ENCODE measurements around the gene EIF4A3.

The EIF4A3 gene

DNA sequence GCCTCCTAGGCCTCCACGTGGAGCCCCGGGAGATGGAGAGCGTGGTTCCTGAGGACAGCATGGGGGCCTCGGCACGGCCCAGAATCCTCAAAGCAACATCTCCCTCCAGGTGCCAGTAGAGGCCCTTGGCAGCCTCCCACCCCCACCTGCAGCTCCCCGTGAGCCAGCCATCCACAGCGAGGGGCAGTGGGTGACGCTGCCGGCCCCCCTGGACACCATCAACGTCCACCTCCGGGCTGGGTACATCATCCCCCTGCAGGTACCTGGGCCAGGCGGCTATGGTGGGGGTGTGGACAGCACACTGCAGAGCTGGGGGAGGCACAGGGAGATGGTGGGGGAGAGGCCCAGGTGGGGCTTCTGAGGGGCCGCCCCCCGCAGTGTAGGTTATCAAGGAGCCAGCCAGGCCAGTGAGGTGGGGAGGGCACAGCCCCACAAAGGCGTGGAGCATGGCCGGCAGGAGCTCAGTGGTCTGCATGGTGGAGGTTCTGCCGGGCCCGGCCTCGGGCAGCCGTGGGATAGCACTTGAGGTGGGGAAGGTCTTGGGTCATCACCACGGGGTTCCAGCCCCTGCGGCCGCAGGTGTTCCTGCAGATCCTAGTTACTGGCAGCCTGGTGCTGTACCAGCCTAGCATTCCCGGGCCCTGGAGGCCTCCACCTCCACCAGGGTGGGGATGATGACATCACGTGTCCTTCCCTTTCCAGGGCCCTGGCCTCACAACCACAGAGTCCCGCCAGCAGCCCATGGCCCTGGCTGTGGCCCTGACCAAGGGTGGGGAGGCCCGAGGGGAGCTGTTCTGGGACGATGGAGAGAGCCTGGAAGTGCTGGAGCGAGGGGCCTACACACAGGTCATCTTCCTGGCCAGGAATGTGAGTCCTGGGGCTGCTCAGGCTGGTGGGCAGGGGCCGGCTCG lies 29.2 kb downstream of the EIF4A3 start:
- H3K4me3 ChIP-seq (ENCODE audit: low read length), result no peak overlapping the region
- TF ChIP-seq ZNF274 (IDR thresholded peaks at IDR 0.05; ENCODE audit: low read depth, low read length), result no peak

DNA sequence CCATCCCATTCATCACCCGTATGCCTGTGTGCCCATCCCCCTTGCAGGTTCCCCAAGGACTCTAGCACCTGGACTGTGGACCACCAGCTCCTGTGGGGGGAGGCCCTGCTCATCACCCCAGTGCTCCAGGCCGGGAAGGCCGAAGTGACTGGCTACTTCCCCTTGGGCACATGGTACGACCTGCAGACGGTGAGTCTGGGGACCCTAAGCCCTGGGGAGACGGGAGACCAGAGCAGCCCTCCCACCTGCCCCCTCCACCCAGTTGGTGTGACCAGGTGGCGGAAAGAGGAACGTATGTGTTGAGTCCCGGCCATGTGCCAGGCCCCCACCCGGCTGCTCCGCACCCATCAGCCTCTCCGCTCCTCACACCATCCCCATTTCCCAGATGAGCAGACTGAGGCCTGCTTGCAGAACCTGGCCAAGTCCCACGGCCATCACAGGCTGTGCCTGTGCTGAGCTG lies 30.0 kb downstream of the EIF4A3 start:
- H3K4me3 ChIP-seq (ENCODE audit: low read length), result no peak overlapping the region
- no peak for TF ChIP-seq ZNF274 (IDR thresholded peaks at IDR 0.05; ENCODE audit: low read depth, low read length)

DNA sequence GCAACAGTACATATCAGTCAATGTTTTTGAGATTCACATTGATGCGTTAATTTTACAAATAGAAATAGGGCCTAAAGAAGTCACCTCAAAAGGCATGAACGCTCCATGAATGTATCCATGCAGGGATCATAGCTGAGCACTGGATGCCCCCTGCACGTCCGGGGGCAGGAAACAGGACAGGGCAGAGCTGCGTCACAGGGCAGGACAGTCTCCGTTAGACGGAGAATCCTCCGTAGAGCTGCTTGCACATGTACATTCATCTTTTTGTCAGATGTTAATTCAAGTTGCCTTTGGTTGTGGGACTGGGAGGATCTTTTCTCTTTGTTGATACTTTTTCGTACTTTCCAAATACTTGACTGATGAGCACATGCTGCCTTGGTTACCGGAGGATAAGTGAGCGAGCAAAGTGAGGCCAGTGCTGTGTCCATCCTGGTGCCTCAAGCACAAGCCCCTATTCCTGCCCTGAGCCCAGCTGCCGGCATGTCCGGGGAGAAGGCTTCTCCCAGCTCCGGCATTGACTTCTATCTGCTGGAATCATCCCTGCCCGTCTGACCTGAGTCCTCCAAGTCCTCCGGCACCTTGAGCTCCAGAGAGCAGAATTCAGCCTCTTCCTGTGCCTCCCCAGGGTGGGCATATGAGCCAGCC lies 30.5 kb downstream of the EIF4A3 start:
- no peak for TF ChIP-seq ZNF274 (IDR thresholded peaks at IDR 0.05; ENCODE audit: low read depth, low read length)

DNA sequence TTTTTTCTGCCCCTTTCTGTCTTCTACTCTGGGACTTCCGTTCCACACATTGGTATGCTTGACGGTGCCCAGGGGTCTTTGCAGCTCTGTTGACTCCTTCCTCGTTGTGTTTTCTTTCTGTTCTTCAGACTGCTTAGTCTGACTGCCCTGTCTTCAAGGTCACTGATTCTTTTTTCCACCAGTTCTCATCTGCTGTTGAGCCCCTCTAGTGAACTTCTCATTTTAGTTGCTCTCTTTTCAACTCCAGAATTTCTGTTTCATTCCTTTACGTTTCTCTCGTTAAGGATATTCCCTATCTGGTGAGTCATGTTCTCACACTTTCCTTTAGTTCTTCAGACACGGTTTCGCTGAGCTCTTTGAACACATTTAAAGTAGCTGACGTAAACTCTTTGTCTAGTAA lies 31.8 kb downstream of the EIF4A3 start:
- TF ChIP-seq ZNF274 (IDR thresholded peaks at IDR 0.05; ENCODE audit: low read depth, low read length), result no peak
- H3K4me3 ChIP-seq (ENCODE audit: low read length), result no peak overlapping the region

More for the DNA sequence above, 30.5 kb downstream of the EIF4A3 start:
- no peak overlapping the region for H3K4me3 ChIP-seq (ENCODE audit: low read length)

DNA sequence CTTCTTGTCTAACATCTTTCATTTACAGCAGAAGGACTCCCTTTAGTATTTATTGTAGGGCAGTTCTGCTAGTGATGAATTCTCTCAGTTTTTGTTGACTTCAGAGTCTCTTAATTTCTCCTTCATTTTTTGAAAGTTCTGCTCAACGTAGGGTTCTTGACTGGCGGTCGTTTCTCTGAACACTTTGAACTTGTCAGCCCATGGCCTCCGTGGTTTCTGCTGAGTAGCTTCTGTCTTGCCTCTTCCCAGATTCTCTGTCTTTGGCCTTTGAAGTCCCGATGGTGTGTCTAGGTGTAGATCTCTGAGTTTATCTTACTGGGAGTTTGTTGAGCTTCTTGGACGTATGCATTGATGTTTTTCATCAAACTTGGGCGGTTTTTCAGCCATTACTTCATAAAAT lies 32.2 kb downstream of the EIF4A3 start:
- TF ChIP-seq ZNF274 (IDR thresholded peaks at IDR 0.05; ENCODE audit: low read depth, low read length), result no peak
- no peak overlapping the region for H3K4me3 ChIP-seq (ENCODE audit: low read length)

DNA sequence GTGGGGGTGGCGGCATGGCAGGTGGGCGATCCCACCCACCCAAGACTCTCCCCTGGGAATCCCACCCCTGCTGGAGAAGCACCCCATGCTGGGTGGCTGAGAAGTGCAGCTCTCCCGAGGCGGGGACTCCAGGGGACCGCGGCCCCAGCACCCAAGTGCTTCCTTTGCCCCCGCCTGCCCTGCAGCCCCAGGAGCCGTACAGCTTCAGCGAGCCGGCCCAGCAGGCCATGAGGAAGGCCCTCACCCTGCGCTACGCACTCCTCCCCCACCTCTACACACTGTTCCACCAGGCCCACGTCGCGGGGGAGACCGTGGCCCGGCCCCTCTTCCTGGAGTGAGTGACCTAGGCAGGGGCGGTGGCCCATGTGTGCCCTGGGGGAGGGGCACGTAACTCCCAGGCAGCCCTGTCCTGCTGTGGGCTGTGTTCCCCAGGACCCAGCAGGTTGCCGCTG lies 33.9 kb downstream of the EIF4A3 start:
- TF ChIP-seq ZNF274 (IDR thresholded peaks at IDR 0.05; ENCODE audit: low read depth, low read length), result no peak
- H3K4me3 ChIP-seq (ENCODE audit: low read length), result no peak overlapping the region

DNA sequence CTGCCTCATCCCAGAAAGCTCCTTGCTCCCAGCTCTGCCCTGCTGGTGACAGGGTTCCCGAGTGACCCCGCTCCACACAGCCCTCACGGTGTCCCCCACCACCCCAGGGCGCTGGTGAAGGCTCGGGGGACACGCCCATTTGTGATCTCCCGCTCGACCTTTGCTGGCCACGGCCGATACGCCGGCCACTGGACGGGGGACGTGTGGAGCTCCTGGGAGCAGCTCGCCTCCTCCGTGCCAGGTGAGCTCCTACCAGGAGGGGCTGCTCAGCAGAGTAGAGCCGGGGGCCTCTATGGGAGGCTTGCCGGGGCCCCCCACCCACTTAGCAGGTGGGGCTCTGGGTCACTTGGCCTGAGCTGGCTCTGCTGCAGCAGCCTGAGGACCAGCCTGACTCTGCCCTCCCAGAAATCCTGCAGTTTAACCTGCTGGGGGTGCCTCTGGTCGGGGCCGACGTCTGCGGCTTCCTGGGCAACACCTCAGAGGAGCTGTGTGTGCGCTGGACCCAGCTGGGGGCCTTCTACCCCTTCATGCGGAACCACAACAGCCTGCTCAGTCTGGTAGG lies 34.4 kb downstream of the EIF4A3 start:
- no peak overlapping the region for H3K4me3 ChIP-seq (ENCODE audit: low read length)
- no peak for TF ChIP-seq ZNF274 (IDR thresholded peaks at IDR 0.05; ENCODE audit: low read depth, low read length)

DNA sequence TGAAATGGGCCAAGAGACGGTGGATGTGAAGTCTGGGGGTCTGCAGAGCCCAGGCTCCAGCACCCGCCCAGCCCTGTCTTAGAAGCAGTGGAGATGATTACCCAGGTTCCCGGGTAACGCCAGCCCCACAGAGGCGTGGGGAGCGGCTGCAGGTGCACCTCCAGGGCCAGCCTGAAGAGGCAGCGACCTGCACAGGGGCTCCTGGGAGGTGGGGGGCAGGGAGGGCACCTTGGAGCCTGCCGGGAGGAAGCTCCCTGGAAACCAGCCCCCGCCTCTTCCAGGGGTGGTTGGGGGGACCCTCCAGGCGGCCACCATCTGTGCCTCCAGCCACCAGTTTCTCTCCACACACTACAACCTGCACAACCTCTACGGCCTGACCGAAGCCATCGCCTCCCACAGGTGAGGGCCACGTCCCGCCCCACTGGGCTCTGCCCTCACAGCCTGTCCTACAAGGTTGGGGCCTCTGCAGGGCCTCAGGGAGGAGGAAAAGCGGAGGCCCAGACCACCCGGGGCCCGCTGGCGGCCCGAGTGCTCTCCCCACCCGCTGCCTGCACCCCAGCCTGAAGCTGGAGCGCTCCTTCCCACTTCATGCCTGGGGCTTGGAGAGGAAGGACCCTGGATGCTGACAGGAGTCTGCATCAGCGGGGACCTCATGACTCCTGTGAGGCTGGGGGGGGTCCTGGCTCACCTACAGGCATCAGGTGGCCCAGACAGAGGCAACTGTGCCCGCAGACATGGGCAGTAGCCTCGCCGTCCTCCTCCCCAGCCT lies 35.0 kb downstream of the EIF4A3 start:
- H3K4me3 ChIP-seq (ENCODE audit: low read length), result no peak overlapping the region
- no peak for TF ChIP-seq ZNF274 (IDR thresholded peaks at IDR 0.05; ENCODE audit: low read depth, low read length)

DNA sequence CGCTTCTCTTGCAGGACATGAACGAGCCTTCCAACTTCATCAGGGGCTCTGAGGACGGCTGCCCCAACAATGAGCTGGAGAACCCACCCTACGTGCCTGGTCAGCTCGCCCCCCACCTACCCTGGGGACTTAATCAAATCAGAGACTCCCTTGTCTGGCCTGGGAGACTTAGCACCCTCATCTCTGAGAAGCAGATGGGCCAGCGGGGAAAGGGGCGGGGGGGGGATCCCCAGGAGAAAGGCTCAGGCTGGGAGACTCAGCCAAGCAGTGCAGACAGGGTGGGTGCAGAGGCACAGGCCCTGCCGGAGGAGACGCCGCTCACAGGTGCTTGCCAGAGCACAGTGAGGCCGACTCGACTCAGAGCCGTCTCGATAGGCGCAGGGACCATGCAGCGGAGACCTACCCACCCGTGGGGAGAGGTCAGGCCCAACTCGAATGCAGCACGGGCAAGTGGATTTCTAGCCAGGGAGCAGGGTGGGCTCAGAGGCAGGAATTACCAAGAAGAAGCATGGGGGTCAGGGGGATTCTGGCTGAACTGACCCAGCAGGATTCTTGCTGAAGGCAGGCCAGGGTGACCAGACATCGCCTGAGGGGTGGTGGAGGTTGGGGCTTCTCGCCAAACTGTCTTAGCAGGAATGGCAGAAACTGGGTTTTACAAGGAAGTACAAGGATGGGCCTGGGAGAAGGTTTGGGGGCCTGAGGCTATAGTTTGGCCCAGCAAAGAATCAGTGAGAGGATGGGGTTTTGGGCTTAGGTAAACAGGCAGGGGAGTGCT lies 35.8 kb downstream of the EIF4A3 start:
- no peak overlapping the region for H3K4me3 ChIP-seq (ENCODE audit: low read length)
- no peak for TF ChIP-seq ZNF274 (IDR thresholded peaks at IDR 0.05; ENCODE audit: low read depth, low read length)

DNA sequence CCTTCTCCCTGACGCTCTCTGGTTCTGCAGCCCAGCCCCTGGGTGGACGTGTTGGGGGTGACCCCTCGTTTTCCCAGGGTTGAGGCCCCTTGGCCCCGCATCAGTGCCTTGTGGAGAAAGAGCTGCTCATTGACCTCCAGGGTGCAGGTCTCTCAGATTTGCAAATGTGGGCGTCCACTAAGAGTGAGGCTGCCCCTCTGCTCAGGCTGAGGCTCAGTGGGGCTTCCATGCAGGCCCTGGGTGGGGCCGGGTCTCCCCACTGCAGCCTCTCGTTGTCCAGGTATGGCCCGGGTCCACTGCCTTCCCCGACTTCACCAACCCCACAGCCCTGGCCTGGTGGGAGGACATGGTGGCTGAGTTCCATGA lies 36.5 kb downstream of the EIF4A3 start:
- no peak overlapping the region for H3K4me3 ChIP-seq (ENCODE audit: low read length)
- TF ChIP-seq ZNF274 (IDR thresholded peaks at IDR 0.05; ENCODE audit: low read depth, low read length), result no peak

DNA sequence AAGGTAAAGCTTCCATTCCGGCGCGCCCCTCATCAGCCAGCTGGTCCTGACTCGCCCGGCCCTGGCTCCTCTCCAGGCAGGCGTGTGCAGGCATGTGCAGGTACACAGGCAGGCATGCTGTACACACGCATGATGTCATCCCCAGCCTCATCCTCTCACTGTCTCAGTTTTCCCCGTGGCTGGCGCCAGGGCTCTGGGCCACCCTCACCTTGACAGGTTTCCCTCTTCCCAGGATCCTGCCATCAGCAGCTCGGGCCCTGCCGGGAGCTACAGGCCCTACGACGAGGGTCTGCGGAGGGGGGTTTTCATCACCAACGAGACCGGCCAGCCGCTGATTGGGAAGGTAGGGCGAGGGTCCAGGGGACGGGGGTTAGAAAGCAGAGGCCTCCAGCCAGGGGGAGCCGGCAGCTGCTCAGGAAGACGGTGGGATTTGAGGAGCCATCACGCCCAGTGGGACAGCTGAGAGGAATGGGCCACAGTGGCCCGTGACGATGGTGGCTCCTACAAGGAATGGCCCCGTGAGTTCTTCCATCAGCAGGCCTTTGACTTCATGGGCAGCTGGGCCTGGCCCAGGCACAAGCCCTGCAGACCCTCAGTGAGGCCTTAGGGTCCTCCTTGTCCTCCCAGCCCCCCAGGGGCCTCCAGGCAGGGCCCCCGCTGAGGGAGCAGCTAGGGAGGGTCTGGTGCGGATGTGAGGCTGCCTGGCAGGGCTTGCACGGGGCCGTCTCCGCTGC lies 37.0 kb downstream of the EIF4A3 start:
- TF ChIP-seq ZNF274 (IDR thresholded peaks at IDR 0.05; ENCODE audit: low read depth, low read length), result no peak
- no peak overlapping the region for H3K4me3 ChIP-seq (ENCODE audit: low read length)

DNA sequence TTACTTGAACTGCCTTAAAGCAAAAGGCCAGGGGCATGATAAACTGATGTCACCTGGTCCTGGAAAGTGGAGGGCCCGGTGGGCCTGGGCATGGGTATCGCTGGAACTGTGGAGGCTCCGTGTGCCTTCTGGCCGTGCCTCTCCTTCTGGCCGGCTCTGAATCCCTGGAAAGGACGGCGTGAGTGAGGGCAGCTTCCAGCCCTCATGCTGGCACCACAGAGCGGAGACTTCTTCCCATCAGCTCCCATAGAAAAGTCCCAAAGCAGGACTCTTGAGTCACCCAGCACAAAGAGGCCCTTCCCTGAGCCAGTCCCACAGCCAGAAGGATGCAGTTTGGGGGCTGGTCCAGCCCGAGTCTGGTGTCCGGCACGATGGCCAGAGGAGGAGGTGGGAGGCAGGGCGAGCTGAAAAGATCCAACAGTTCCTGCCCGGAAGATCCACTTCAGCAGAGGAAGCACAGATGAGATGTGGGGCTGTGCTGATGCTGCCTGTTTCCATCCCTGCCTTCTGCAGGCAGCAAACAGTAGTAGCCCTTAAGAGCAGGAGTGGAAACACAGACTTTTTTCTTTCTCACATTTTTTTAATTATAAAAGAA lies 37.8 kb downstream of the EIF4A3 start:
- TF ChIP-seq ZNF274 (IDR thresholded peaks at IDR 0.05; ENCODE audit: low read depth, low read length), result no peak

More for the DNA sequence above, 37.8 kb downstream of the EIF4A3 start:
- H3K4me3 ChIP-seq (ENCODE audit: low read length), result no peak overlapping the region
